Activated T-cell treated with anti-CD3 and anti-CD28 coated beads for 4 hours (primary cell): Measurements from ENCODE around the gene CCDC91.

Experiments used
- DNase-seq: peaks from one replicate; pipeline ENCODE4 v3.0.0-alpha.2; 2020

CCDC91 gene

GRCh38 chr12:28552251-28552970, 362.2 kb downstream of the CCDC91 start:
- DNase-seq = no peak

- no peak for DNase-seq
Measured at GRCh38 chr12:28555748-28556147, 365.5 kb downstream of the CCDC91 start.

- DNase-seq = no peak
Measured at GRCh38 chr12:28558250-28558649, 368.0 kb downstream of the CCDC91 start.

- DNase-seq = no peak
Measured at GRCh38 chr12:28563286-28563685, 373.0 kb downstream of the CCDC91 start.

- DNase-seq = no peak
Measured at GRCh38 chr12:28563936-28564335, 373.7 kb downstream of the CCDC91 start.

GRCh38 chr12:28568118-28568517, 377.9 kb downstream of the CCDC91 start:
- DNase-seq = no peak

- no peak for DNase-seq
Measured at GRCh38 chr12:28568704-28569103, 378.4 kb downstream of the CCDC91 start.

- DNase-seq = no peak
Measured at GRCh38 chr12:28569698-28570411, 379.6 kb downstream of the CCDC91 start.

- DNase-seq = no peak
Measured at GRCh38 chr12:28570811-28571210, 380.6 kb downstream of the CCDC91 start.

GRCh38 chr12:28574746-28575592, 384.7 kb downstream of the CCDC91 start:
- DNase-seq = no peak

GRCh38 chr12:28575593-28576205, 385.4 kb downstream of the CCDC91 start:
- DNase-seq = no peak

GRCh38 chr12:28578361-28578760, 388.1 kb downstream of the CCDC91 start:
- DNase-seq = no peak

GRCh38 chr12:28578833-28579252, 388.6 kb downstream of the CCDC91 start:
- no peak for DNase-seq

GRCh38 chr12:28582672-28583376, 392.6 kb downstream of the CCDC91 start:
- DNase-seq = no peak

GRCh38 chr12:28583701-28584261, 393.5 kb downstream of the CCDC91 start:
- DNase-seq = no peak

- DNase-seq = no peak
Measured at GRCh38 chr12:28585146-28585545, 394.9 kb downstream of the CCDC91 start.

- no peak for DNase-seq
Measured at GRCh38 chr12:28586481-28586880, 396.2 kb downstream of the CCDC91 start.

- DNase-seq = no peak
Measured at GRCh38 chr12:28591831-28592230, 401.6 kb downstream of the CCDC91 start.
